Measurements from ENCODE around the gene LAMB1.

- TF ChIP-seq, protein P1, sequence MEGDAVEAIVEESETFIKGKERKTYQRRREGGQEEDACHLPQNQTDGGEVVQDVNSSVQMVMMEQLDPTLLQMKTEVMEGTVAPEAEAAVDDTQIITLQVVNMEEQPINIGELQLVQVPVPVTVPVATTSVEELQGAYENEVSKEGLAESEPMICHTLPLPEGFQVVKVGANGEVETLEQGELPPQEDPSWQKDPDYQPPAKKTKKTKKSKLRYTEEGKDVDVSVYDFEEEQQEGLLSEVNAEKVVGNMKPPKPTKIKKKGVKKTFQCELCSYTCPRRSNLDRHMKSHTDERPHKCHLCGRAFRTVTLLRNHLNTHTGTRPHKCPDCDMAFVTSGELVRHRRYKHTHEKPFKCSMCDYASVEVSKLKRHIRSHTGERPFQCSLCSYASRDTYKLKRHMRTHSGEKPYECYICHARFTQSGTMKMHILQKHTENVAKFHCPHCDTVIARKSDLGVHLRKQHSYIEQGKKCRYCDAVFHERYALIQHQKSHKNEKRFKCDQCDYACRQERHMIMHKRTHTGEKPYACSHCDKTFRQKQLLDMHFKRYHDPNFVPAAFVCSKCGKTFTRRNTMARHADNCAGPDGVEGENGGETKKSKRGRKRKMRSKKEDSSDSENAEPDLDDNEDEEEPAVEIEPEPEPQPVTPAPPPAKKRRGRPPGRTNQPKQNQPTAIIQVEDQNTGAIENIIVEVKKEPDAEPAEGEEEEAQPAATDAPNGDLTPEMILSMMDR (conservative IDR thresholded peaks at IDR 0.05 in 1 of 2, IDR thresholded peaks at IDR 0.05 in 1 of 2; ENCODE audit: extremely low read depth in 1 of 2, insufficient read depth in 1 of 2, low read depth in 1 of 2, low read length in 2 of 2), result no peak
- no peak for TF ChIP-seq EZH2 (IDR thresholded peaks at IDR 0.05; ENCODE audit: borderline replicate concordance, low read length)
These were observed 56.5 kb downstream of the LAMB1 start for GRCh38 chr7:107946451-107946850.
